22Rv1 (cell line): ENCODE measurements around the gene QKI.

Source experiments
- CTCF ChIP-seq: fragments of 450-650 bp; IDR thresholded peaks from 2 replicates; pipeline ENCODE4 v1.5.1; 2017; ENCODE audit warnings: mild to moderate bottlenecking
- ZFX ChIP-seq: fragments of 450-650 bp; IDR thresholded peaks from 2 replicates; pipeline ENCODE4 v1.6.1; 2017; ENCODE audit warnings: antibody characterized with exemption, borderline replicate concordance

- no peak for TF ChIP-seq CTCF
- no peak for TF ChIP-seq ZFX
These were observed 199.2 kb downstream of the QKI start for GRCh38 chr6:163613668-163614067.
